Activated CD4-positive, CD25-positive, alpha-beta regulatory T cell treated with anti-CD3 and anti-CD28 coated beads, Interleukin-2, amount 50 U/mL, for 16 hours (primary cell): ENCODE data around the gene PRR7.

ENCODE experiments used
- DNase-seq: peaks from one replicate; pipeline ENCODE4 v3.0.0-alpha.2; 2020; ENCODE audit warnings: low read depth, low spot score

PRR7 gene

DNA sequence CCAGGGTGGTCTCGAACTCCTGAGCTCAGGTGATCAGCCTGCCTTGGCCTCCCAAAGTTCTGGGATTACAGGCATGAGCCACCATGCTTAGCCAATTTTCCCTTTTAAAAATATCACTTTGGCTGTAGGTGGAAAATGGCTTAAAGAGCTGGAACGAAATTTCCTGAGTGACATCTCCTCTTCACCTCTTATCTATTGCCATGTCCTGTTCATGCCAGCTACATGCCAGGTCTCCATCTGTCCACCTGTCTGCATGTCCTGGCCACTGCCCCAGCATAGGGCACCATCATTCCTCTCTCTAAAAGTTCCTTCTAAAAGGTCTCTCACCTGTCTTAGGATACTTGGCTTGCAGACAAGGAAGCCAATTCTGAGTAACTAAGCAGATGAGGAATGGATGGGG lies 22.9 kb upstream of the PRR7 start:
- DNase-seq, result no peak

DNA sequence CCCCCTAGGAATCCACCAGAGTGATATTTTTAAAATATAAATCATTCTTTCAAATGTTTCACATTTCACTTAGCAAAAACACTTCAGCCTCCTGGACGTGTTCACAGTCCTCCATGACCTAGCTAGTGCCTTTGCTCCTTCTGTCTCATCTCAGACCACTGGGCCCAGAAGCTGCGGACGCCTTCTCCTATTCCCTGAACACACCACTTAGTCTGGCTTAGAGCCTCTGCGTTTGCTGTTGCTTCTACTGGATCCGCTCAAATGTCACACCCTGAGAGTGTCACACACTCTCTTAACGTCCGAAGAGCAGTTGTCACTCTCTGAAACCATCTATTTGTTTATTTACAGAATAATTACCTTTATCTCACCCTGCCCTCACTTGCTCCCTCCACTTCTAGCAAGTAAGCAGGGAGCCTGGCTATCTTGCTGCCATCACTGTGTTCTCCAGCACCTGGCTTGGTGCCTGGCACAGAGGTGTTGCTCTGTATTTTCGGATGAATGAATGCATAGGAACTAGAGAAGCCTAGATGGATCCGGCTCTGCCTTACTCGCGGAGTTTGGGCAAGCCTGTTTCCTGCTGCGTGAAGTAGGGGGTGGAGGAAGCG lies 21.3 kb upstream of the PRR7 start:
- DNase-seq, result no peak

DNA sequence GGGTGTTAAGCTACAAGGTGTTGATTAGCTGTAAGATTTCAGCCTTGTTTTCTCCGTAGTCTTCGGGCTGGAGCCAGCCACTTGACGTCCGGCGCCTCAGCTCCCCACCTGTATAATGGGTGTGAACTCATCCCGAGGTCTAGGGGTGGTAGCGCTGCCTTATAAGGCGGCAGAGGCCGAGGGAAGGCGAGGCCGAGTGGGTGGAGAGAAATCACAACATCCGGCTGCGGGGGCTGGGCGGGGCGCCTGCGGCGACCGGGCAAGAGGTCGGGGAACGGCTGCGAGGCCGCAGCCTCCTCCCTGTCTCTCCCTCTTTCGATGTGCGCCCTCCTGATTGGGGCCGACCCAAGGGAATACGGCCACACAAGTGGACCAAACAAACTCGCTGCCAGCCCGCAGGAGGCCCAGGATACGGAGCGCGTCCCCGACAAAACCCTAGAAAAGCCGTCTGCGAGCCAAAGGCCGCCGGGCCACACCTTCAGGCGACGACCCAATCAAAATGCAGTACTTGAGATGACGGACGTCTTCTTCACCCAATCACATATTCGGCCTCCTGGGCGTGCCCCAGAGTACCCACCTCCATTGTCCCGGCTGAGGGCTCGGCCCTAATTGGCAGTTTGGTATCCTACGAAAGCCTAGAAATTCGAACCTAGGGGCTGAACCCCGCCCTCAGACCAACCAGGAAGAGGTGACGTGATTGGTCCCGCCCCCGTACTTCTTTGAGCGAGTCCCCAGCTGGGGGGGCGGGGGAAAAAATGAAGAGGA lies 20.6 kb upstream of the PRR7 start:
- DNase-seq, result peak; percentile 100

DNA sequence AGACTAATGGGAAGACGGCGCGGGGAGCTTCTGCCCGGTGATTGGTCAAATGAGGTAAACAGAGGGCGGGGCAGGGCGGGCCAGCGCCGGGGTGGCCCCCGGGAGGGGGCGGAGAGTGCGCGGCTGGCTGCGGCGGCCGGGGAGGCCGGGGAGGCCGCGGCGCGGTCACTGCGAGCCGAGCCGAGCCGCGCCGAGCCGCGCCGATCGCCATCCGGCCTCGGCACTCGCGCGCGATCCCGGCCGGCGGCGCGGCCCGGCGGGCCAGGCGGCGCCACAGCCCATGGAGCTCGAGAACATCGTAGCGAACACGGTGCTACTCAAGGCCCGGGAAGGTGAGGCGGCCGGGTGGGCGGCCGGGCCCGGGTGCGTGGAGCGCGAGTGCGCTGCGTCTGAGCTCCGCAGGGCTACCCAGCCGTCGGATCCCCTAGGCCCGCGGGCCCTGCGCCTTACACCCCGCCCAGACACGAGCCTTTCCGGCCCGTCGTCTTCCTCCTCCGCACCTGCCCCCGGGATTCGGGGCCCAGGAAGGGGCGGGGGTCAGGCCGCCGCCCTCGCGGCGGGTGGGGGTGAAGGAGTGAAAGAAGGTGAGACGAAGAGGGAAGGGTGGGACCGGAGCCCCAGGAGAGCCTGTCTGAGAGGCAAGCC lies 19.9 kb upstream of the PRR7 start, which contains the start of gene GRK6:
GRK6 (plus strand) TSS at position 111 of the 645 bp plus-strand sequence; CDS start at position 281, 170 bp downstream.
- no peak for DNase-seq

DNA sequence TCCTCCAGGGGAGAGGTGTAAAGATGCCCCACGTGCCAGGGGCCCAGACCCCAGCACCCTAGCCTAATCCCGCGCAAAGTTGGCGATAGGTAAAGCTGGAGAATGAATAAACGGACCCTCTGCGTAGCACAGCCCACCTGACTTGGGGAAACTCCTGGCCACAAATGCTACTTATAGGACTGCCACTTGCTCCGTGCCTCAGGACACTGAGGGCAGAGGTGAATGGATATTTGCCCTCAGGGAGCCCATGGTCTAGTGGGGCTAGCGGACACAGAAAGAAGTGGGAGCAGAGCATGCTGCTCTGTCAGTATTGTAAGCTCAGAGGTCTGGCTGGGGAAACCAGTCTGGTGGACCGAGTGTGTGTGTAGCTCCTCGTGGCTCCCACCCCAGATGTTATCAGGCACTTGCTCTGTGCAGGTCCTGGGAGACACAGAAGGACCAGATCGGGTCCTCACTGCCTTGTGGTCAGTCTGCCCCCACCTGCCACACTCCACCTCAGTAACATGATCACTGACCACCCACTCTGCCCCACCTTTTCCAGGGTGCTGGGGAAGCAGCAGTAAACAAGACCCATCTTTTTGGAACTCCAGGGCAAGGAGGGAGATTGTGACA lies 19.3 kb upstream of the PRR7 start:
- no peak for DNase-seq

DNA sequence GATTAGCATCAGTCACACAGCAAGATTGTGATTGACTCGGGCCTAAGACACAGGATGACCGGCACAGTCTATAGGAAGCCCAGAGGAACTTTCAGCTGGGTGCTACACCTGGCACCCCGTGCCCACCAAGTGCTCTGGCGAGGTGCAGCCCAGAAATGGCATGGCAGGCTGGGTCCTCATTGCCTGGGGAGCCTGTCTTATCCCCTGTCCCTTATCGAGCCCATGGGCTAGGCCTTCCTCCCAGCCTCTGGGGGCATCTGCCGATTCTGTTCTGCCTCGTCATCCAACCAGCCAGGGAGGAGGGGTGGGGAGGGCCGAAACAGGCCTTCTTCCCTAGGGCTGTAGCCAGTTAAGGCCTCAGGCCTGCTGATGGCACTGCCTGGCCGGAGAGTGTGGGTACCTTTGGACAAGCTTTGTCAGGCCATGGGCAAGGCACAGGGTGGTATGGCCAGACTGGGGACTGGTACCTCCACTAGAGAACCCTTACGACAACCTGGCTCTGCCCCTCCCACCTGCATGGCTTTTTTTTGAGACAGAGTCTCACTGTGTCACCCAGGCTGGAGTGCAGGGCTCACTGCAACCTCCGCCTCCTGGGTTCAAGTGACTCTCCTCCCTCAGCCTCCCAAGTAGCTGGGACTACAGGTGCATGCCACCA lies 18.6 kb upstream of the PRR7 start:
- no peak for DNase-seq

DNA sequence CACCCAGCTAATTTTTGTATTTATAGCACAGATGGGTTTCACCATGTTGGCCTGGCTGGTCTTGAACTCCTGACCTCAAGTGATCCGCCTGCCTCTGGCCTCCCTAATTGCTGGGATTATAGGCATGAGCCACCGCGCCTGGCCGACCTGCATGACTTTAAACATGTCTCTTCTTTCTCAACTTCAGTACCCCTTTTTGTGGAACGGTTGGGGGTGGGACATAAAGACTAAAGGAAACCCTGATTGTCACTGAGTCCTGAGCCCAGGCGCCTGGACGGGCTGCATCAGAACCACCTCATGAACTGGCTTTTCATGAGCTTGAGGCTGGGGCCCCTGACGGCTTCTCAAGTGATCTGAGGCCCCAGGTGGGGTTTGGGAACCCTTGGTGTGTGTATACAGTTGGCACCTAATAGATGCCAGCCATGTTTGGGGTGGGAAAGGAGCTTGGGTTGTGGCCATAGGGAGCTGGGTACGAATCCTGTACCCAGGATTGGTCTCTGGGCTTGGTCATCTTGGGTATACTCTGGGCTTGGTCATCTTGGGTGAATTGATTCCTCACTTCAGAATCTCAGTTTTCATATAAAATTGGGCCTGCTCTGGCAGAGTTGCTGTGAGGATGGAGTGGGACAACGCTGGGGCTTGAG lies 17.9 kb upstream of the PRR7 start:
- DNase-seq, result no peak

DNA sequence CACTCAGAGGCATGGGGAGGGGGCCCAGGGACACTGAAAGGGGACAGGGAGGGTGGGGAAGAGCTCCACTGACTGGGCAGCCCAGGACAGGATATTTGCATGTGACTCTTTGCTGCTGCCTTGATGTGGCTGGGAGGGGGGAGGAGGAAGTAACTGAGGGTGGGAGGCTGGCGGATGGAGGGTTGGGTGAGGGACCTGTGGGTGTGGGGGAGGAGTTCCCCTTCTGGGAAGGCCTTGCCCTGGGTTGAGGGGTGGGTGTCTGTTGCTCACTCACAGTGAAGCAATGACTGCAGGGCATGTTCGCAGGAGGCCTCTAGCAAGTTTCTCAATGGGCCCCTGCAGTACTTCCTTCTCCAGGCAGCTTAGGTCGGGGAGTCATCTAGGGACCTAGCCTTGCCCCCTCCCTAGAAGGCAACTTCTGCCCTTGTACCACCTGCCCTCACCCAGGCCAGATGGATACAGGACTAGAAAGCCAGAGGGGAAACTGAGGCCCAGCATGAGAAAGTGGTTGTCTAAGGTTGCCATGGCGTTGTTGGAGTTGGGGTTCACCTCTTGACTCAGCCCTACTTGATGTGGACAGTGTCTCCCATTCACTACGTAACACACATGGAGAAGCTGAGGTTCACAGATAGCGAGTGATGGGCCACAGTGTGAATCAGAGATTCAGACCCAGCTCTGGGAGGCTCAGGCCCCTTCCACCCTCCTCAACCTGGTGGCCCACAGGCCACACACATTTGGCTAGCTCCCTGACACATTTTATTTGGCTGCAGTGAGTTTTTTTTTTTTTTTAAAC lies 17.2 kb upstream of the PRR7 start:
- peak; percentile 67 for DNase-seq

DNA sequence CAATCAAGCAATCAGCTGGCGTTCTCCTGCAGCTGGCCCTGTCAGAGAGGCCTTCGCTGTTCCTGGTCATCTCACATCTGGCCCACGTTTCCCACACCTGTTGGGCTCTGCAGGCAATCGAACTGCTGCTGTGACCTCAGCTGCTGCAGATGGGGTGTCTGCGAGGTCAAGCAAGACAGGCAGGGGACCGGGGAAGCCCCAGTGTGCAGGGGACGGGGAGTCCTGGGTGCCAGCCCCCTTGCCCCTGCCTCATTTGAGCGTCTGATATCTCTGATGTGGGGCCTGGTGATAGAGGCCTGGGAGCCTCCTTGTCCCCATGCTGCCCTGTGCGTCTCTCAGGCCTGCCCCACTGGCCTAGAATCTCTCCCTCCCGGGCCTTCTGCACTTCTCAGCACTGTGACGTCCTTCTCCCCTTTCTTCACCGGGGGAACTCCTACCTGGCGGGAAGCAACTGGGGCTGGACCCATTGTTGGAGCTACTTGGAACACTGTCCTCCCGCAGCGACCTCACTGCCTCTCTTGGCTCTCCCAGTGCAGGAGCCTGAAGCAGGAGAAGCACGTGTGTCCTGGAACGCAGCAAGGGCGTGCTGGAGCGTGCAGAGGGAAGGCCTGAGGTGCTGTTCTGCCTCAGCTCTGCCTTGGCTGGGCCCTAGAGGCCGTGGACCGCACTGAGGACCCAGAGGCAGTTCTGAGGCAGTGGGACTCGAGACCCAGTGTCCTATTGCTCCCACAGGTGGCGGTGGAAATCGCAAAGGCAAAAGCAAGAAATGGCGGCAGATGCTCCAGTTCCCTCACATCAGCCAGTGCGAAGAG lies 16.3 kb upstream of the PRR7 start:
- DNase-seq, result no peak

DNA sequence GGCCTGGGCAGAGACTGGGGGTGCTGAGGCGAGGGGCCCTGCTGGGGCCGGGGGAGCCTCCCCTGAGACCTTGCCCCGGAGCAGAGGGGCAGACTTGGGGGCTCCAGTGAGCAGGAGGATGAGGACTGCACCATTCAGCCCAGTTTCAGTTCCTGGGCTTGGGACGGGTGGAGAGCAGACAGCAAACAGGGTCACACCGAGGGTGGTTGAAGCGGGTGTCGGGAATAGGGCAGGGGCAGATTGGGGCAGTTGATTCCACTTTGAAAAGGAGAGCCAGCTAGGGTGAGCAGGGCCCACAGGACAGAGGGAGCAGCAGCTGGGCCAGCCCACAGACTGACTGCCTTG lies 15.7 kb upstream of the PRR7 start:
- no peak for DNase-seq

DNA sequence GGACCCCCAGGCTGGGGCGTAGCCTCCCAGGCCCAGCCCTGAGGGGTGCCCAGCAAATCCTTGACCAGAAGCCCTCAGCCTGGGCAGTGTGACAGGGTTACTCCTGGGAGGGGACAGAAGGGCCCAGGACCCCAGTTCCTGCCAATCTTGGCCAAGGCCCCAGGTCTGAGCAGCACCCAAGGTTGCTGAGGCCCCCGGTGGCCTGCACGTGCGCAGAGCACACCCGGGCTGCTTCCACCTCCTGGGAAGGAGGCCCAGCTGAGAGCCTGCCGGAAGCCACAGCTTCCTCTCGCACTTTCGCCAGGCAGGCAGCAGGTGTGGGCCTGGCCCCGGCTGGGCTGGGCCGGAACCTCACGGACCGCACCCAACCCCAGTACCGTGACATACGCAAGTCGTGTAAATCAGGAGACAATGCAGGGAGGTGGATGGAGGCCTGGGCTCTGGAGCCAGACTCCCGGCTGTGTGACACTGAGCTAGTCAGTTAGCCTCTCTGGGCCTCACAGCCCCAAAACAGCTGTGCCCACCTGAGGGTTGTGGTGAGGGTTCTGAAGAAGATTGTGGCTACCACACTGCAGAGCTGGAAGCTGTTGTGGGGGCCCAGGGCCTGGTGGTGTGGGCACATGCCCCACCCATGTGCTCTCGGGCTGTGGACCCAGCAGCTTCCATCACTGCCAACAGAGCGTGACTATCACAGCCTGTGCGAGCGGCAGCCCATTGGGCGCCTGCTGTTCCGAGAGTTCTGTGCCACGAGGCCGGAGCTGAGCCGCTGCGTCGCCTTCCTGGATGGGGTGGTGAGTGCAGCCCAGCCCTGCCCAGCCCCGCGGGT lies 15.1 kb upstream of the PRR7 start:
- DNase-seq, result no peak

DNA sequence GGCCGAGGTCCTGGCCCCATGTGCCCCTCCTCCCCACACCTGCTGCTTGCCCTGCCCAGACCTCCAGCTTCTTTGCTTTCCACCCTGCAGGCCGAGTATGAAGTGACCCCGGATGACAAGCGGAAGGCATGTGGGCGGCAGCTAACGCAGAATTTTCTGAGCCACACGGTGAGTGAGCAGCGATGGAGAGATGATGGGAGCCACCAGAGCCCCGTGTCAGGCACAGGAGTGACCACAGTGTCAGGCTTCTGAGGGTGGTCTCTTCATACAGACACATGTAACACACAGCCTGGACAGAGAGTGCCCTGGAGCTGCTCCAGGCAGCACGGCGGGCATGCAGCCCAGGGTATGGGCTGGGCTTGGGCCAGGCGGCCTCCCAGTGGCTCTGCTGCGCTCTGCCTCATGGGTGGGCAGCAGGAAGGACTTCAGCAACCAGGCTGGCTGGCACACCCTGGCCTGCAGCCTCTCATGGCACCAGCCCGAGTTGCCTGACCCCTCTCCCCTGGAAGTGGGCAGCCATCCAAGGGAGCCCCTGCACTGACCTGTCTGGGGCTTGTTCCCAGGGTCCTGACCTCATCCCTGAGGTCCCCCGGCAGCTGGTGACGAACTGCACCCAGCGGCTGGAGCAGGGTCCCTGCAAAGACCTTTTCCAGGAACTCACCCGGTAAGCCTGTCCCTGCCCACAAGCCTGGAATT lies 14.3 kb upstream of the PRR7 start:
- no peak for DNase-seq

DNA sequence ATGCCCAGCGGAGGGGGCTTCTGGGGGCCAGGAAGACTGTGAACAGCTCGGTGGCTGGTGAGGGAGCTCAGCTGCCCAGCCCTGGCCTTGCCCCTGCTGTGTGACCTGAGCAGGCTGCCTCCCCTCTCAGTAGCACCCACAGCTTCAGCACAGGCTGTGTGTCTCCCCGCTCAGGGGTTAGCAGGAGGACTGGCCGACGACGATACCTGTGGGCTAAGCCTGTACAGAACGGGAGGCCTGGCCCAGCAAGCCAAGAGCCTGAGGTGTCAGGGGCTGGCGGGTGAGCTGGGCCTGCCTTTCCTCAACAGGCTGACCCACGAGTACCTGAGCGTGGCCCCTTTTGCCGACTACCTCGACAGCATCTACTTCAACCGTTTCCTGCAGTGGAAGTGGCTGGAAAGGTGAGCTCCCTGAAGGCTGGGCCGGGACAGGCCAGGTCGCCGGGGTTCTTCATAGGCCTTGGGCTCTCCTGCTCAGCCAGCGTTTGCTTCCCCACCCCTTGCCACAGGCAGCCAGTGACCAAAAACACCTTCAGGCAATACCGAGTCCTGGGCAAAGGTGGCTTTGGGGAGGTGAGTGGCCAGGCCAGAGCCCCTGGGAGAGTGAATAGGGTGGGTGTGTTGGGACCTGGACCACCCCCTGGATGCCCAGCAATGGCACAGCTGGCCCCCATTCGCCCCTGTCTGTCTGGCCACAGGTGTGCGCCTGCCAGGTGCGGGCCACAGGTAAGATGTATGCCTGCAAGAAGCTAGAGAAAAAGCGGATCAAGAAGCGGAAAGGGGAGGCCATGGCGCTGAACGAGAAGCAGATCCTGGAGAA lies 13.6 kb upstream of the PRR7 start:
- no peak for DNase-seq

DNA sequence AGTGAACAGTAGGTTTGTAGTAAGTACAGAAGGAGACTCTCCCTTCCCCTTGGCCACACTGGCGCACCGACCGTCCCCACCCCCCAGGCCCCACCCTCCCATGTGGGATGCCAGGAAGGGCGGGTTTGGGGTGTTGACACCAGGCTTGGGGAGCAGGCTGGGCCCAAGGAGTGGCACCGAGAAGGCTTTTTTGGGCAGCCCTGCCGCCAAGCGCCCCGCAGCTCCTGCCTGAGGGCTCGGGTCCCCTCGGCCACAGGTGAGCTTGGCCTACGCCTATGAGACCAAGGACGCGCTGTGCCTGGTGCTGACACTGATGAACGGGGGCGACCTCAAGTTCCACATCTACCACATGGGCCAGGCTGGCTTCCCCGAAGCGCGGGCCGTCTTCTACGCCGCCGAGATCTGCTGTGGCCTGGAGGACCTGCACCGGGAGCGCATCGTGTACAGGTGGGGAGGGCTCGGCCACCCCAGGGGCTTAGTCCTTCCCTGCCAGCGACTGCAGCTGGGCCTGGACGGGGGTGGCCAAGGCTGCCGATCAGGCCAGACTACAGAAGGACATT lies 12.9 kb upstream of the PRR7 start:
- no peak for DNase-seq

DNA sequence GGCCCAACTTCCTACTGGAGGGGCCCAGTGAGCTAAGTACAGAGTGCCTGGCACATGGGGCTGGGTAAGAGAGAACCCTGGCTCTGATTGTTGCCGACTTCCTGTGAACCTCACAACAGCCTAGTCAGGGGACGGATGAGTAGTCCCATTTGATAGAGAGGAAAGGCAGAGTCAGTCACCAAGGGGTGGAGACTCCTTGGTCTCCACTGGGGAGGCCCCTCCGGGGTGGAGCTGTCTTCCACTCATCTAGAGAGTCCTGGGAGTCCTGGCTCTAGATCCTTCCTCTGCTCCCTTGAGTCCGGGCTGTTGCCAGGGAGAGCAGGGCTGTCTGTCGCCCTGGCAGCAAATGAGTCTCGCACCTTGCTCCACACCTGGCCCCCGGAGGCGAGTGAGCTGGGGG lies 12.2 kb upstream of the PRR7 start:
- DNase-seq, result no peak

DNA sequence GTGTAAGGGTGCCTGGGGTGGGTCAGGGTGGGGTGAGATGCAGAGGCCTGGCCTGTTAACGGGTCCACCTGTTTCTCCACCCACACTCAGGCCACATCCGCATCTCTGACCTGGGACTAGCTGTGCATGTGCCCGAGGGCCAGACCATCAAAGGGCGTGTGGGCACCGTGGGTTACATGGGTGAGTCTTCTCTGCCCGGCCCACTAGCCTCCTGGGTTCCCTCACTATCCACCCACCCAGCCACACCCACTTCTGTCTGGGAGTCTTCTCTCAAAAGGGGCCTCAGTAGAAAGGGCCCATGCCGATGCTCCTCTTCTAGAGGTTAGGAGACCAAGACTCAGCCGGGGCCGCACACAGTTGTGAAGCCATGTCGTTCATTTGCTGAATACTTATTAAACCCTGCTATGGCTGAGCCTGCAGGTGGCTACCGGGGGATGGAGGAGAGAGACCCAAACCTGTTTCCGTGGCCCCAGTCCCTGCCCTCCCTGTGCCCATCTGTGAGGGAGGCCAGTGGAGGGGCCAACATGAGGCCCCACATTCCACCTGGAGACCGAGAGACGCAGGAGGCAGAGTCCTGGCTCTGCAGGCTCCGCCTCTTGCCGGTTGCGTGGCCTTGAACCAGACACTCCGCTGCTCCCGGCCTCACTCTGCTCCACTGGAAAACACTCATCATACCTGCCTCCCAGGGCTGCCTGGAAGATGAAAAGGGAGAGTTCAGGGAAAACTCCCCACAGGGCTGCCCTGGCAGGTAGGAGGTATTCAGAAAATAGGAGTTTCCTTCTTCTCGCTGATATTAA lies 11.5 kb upstream of the PRR7 start:
- DNase-seq, result no peak
